H1 (cell line): ENCODE data around the gene FRMD3. TPM values are rescaled to one million over a fixed set of nuclear protein-coding genes. Genes with fewer than 3 reads are reported as not detected.

Source experiments
- CTCF ChIA-PET: fragments of 300-600 bp; sonication (Branson Sonifier 250); formaldehyde crosslinking; loops from one replicate; lab custom pipeline; 2021; ENCODE audit not compliant: partially characterized antibody; lab: Charles Lee
- POLR2A ChIA-PET: fragments of 300-600 bp; sonication (Branson Sonifier 250); formaldehyde crosslinking; loops from one replicate; lab custom pipeline; 2021; ENCODE audit warnings: inconsistent platforms; ENCODE audit not compliant: partially characterized antibody; lab: Charles Lee
- DNase-seq, 2 experiments: peaks; one replicate each; pipeline versions ENCODE4 v3.0.0 to v3.0.0-alpha.2; 2010 to 2022; ENCODE audit warnings: low spot score in 2 of 2, low read depth in 1 of 2, mixed read lengths in 1 of 2
- FAIRE-seq: peaks from 2 replicates; lab custom pipeline; 2011; peaks lifted over from hg19 to GRCh38; lab: Jason Lieb, UNC
- H2AFZ ChIP-seq: 2 replicates; pipeline ENCODE4 v1.8.1; 2012; ENCODE audit warnings: low read length, inconsistent platforms
- H2AK5ac ChIP-seq: 2 replicates; pipeline ENCODE4 v1.6.1; 2013; ENCODE audit warnings: low read depth, low read length
- H2BK120ac ChIP-seq: replicated peaks from 2 replicates; pipeline ENCODE3; 2013; ENCODE audit warnings: low read depth, low read length, inconsistent platforms
- H2BK12ac ChIP-seq: 2 replicates; pipeline ENCODE4 v1.6.1; 2013; ENCODE audit warnings: low read depth, low read length
- H2BK15ac ChIP-seq: 2 replicates; pipeline ENCODE4 v1.6.1; 2013; ENCODE audit warnings: low read length
- H2BK20ac ChIP-seq: 2 replicates; pipeline ENCODE4 v1.6.1; 2013; ENCODE audit warnings: low read length
- H2BK5ac ChIP-seq: 2 replicates; pipeline ENCODE4 v1.6.1; 2013; ENCODE audit warnings: low read depth, low read length
- H3K14ac ChIP-seq: 2 replicates; pipeline ENCODE4 v1.6.1; 2013; ENCODE audit warnings: inconsistent platforms; ENCODE audit not compliant: insufficient read length
- H3K18ac ChIP-seq: 2 replicates; pipeline ENCODE4 v1.6.1; 2013; ENCODE audit warnings: low read length; ENCODE audit errors: extremely low read depth
- H3K23ac ChIP-seq: 2 replicates; pipeline ENCODE4 v1.6.1; 2013; ENCODE audit warnings: inconsistent platforms; ENCODE audit not compliant: insufficient read length
- H3K23me2 ChIP-seq: 2 replicates; pipeline ENCODE4 v1.6.1; 2013; ENCODE audit warnings: low read depth, low read length
- H3K27ac ChIP-seq: 2 replicates; pipeline ENCODE4 v1.6.1; 2011; ENCODE audit warnings: low read depth, low read length, inconsistent platforms
- H3K27me3 ChIP-seq, 4 experiments: replicated peaks in 1 of 4; 1 replicate in 1 of 4; 2 replicates in 3 of 4; pipeline versions ENCODE4 v1.6.1 to v1.8.1; 2011 to 2013; ENCODE audit warnings: low read length in 3 of 4, mild to moderate bottlenecking in 3 of 4, inconsistent platforms in 2 of 4, mixed read lengths in 2 of 4, moderate library complexity in 1 of 4; ENCODE audit not compliant: control insufficient read depth in 3 of 4, insufficient read depth in 3 of 4; ENCODE audit errors: extremely low read depth in 1 of 4
- H3K36me3 ChIP-seq, 4 experiments: 2 replicates each; pipeline versions ENCODE4 v1.6.1 to v1.8.1; 2011 to 2013; ENCODE audit warnings: mild to moderate bottlenecking in 4 of 4, low read length in 3 of 4, moderate library complexity in 2 of 4, control low read depth in 1 of 4, inconsistent platforms in 1 of 4; ENCODE audit not compliant: insufficient read depth in 4 of 4, control insufficient read depth in 2 of 4
- H3K4ac ChIP-seq: replicated peaks from 2 replicates; pipeline ENCODE3; 2013; ENCODE audit warnings: low read length, low read depth, mixed read lengths, inconsistent platforms; ENCODE audit not compliant: insufficient read length
- H3K4me1 ChIP-seq, 4 experiments: replicated peaks in 1 of 4; 1 replicate in 1 of 4; 2 replicates in 3 of 4; pipeline versions ENCODE4 v1.6.1 to v1.8.1; 2011 to 2013; ENCODE audit warnings: low read length in 3 of 4, inconsistent platforms in 2 of 4, mixed read lengths in 1 of 4; ENCODE audit not compliant: insufficient read depth in 4 of 4, control insufficient read depth in 3 of 4
- H3K4me2 ChIP-seq, 2 experiments: 2 replicates each; pipeline versions ENCODE4 v1.6.1 to v1.8.1; 2011 to 2013; ENCODE audit warnings: low read depth in 2 of 2, low read length in 2 of 2, control low read depth in 1 of 2, inconsistent platforms in 1 of 2, mild to moderate bottlenecking in 1 of 2; ENCODE audit not compliant: insufficient read depth in 1 of 2
- H3K4me3 ChIP-seq, 4 experiments: fragments of 200-600, 300-600 bp in 1 of 4; sonication (generic), shearing (Covaris generic), sonication (Bioruptor Twin) in 1 of 4; 2 replicates each; pipeline versions ENCODE4 v1.5.1 to v1.8.1; 2011 to 2016; ENCODE audit warnings: low read length in 4 of 4, low read depth in 3 of 4, control low read depth in 2 of 4, inconsistent platforms in 2 of 4, mild to moderate bottlenecking in 2 of 4, mixed read lengths in 1 of 4, moderate library complexity in 1 of 4; ENCODE audit not compliant: insufficient read depth in 2 of 4; ENCODE audit errors: extremely low read depth in 1 of 4
- H3K56ac ChIP-seq: replicated peaks from 2 replicates; pipeline ENCODE3; 2013; ENCODE audit warnings: low read depth, mild to moderate bottlenecking, mixed read lengths, low read length, inconsistent platforms; ENCODE audit not compliant: insufficient read length
- H3K79me1 ChIP-seq: 2 replicates; pipeline ENCODE4 v1.6.1; 2013; ENCODE audit warnings: low read depth, low read length, control low read depth
- H3K79me2 ChIP-seq, 2 experiments: 2 replicates each; pipeline versions ENCODE4 v1.6.1 to v1.8.1; 2012 to 2013; ENCODE audit warnings: low read length in 2 of 2, mild to moderate bottlenecking in 2 of 2, inconsistent platforms in 1 of 2; ENCODE audit not compliant: insufficient read depth in 2 of 2, control insufficient read depth in 1 of 2
- H3K9ac ChIP-seq, 4 experiments: replicated peaks in 1 of 4; 1 replicate in 1 of 4; 2 replicates in 3 of 4; pipeline versions ENCODE4 v1.6.1 to v1.8.1; 2011 to 2013; ENCODE audit warnings: low read depth in 3 of 4, low read length in 3 of 4, control low read depth in 2 of 4, mild to moderate bottlenecking in 2 of 4, moderate library complexity in 2 of 4, inconsistent platforms in 1 of 4; ENCODE audit errors: extremely low read depth in 1 of 4
- H3K9me3 ChIP-seq, 2 experiments: 2 replicates each; pipeline versions ENCODE4 v1.6.1 to v1.8.1; 2012 to 2013; ENCODE audit warnings: mild to moderate bottlenecking in 2 of 2, moderate library complexity in 2 of 2, control low read depth in 1 of 2, inconsistent platforms in 1 of 2, low read depth in 1 of 2, low read length in 1 of 2, mixed read lengths in 1 of 2; ENCODE audit not compliant: insufficient read depth in 2 of 2
- H4K20me1 ChIP-seq, 2 experiments: replicated peaks in 1 of 2; 2 replicates each; pipeline versions ENCODE3 to v1.8.1; 2011 to 2013; ENCODE audit warnings: inconsistent platforms in 2 of 2, low read length in 2 of 2, mild to moderate bottlenecking in 1 of 2; ENCODE audit not compliant: insufficient read depth in 2 of 2, control insufficient read depth in 1 of 2
- H4K5ac ChIP-seq: 2 replicates; pipeline ENCODE4 v1.6.1; 2013; ENCODE audit warnings: low read length, low read depth, mixed read lengths, inconsistent platforms; ENCODE audit not compliant: insufficient read length
- H4K8ac ChIP-seq: 2 replicates; pipeline ENCODE4 v1.8.0; 2013; ENCODE audit warnings: mild to moderate bottlenecking, moderate library complexity, low read length, inconsistent platforms; ENCODE audit not compliant: insufficient read depth; ENCODE audit errors: extremely low read depth
- H4K91ac ChIP-seq: replicated peaks from 2 replicates; pipeline ENCODE3; 2013; ENCODE audit warnings: low read length, mixed read lengths, inconsistent platforms; ENCODE audit not compliant: insufficient read length
- CBX5 ChIP-seq: fragments of 300-800, 300-1000 bp; sonication (generic); IDR thresholded peaks from 2 replicates; pipeline ENCODE4 v1.7.1; 2016; ENCODE audit warnings: antibody characterized with exemption, low read length, low read depth
- RFX5 ChIP-seq: IDR thresholded peaks from 2 replicates; pipeline ENCODE4 v1.6.1; 2011; ENCODE audit warnings: low read depth, low read length, improper control_type of control experiment, borderline replicate concordance
- WGBS, 2 experiments: shearing (Covaris generic) in 1 of 2; methylation state at CpG; one replicate each; pipeline versions ENCODE4 v1.1.6 to v1.1.7; 2013 to 2015; ENCODE audit warnings: low lambda C conversion rate in 2 of 2, mixed read lengths in 2 of 2, inconsistent platforms in 1 of 2, low coverage in 1 of 2, missing lambda C conversion rate in 1 of 2; ENCODE audit not compliant: insufficient replicate concordance in 2 of 2, insufficient coverage in 1 of 2, insufficient read length in 1 of 2; ENCODE audit errors: extremely low coverage in 1 of 2, missing lambda C conversion rate in 1 of 2; 5-methylcytosine and 5-hydroxymethylcytosine counted together
- polyA plus RNA-seq, 7 experiments: library from polyadenylated mRNA; depleted of rRNA in 3 of 7; stranded (reverse) in 5 of 7; unstranded in 2 of 7; fragments of >200 nt in 5 of 7; fragments of 200-250 nt in 2 of 7; gene quantifications; 1 replicate in 5 of 7; 2 replicates in 1 of 7; 4 replicates in 1 of 7; pipeline versions ENCODE4 v1.2.1 to v1.2.3, GENCODE V29; 2011 to 2013; ENCODE audit warnings: missing spikeins in 2 of 7, mixed read lengths in 2 of 7
- total RNA-seq: library from RNA; stranded (reverse); fragmentation: NEBNext Ultra II Directional; extraction: Animal tissue kit (Norgen Biotek cat#: 25700); gene quantifications from 2 replicates; pipeline ENCODE4 v1.2.1, GENCODE V29; 2021

Gene FRMD3
- total and polyA plus RNA-seq, 2 of the 8 experiments (the other 6 are each of a cell fraction or from before 2014, with no cell fraction given), result 0.15 to 1.4 TPM

DNA sequence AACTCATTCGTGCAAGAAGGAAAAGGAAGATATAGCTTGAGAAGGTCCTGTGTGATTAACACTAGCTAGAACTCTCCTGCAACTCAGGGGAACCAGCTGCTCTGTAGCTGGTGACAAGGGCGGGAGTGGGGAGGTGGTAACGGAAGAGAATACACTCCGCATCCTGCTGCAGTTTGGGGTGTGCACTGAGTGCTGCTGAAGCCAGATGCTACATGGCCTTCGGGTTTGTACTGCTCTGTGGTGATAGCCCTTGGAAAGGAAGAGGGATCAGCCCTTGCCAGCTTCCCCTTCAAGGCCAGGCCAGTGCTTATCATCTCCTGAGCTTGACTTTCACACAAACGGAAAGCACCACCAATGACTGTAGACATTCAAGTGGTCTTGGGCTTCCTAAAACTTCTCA is 34.3 kb downstream of the FRMD3 start:
- H3K23me2 ChIP-seq, result no peaks in the 10 kb centered on the region
- H3K79me2 ChIP-seq, result no peaks in the 10 kb centered on the region
- WGBS, 2 experiments, result 94% methylated on average over 6 of the region's 6 CpGs; no CpG with 5 or more reads in 1 of the 2 experiments
- H2BK20ac ChIP-seq, result no peak overlapping the region
- no peak for TF ChIP-seq CBX5
- no peak for TF ChIP-seq RFX5
- no peak overlapping the region for H2BK15ac ChIP-seq
- H2BK12ac ChIP-seq, result no peak overlapping the region
- ChIA-PET CTCF (interaction anchor here (1.0 to 3.3 kb wide), 5 partner anchors 13 to 284 kb away, joined by 3 to 12 read pairs (median 3); no protein-coding TSS in a partner anchor), POLR2A (no interaction called here)
- H4K8ac ChIP-seq, result no peak overlapping the region
- no peaks in the 10 kb centered on the region; a peak in 1 of 7 replicates for H3K4me1 ChIP-seq
- no peak overlapping the region for H3K23ac ChIP-seq
- H3K9ac ChIP-seq, result no peak overlapping the region
- H3K4me3 ChIP-seq, result no peak overlapping the region
- H4K20me1 ChIP-seq, result no peaks in the 10 kb centered on the region
- H4K5ac ChIP-seq, result no peak overlapping the region
- no peaks in the 10 kb centered on the region for H3K27me3 ChIP-seq
- no peaks in the 10 kb centered on the region for H3K36me3 ChIP-seq
- H3K4me2 ChIP-seq, result no peak overlapping the region
- no peak overlapping the region for H3K27ac ChIP-seq
- H3K18ac ChIP-seq, result no peak overlapping the region
- no peak overlapping the region for H2BK120ac ChIP-seq
- H2BK5ac ChIP-seq, result no peak overlapping the region
- no peaks in the 10 kb centered on the region for H3K9me3 ChIP-seq
- H2AFZ ChIP-seq, result no peak overlapping the region; the same call in 1 of the 2 replicates
- H2AK5ac ChIP-seq, result no peak overlapping the region
- no peaks in the 10 kb centered on the region for H3K79me1 ChIP-seq
- no peak for DNase-seq
- H3K14ac ChIP-seq, result no peak overlapping the region
- no peak overlapping the region for H4K91ac ChIP-seq
- H3K4ac ChIP-seq, result no peak overlapping the region
- no peak overlapping the region for H3K56ac ChIP-seq
- FAIRE-seq, result no peak
